Measurements from ENCODE around the gene GSC. TPM values are rescaled to one million over a fixed set of nuclear protein-coding genes. Genes with fewer than 3 reads are reported as not detected.

Gene GSC
- total and polyA plus RNA-seq, 2 of the 4 experiments (the other 2 are of a cell fraction): not detected

DNA sequence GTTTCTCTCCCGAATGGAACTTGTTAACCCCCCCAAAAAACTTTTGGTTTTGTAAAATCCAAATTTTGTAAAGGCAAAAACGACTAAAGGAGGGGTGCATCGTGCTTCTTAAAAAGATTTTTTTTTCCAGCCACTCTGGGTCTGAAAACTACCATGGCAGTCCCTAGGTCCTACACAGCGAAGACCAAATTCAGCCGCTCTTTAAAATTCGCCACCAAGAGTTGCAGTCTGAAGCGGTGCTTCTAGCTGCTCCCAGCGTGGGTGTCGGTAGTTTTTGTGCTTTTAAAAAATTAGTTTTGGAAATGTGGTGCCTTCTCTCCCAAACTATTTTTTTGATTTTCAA lies 873 bp upstream of the GSC start:
- Histone ChIP-seq H3K27me3 (ENCODE audit: control insufficient read depth, insufficient read depth, low read length) (peaks cover 83% of the 10 kb centered on the region), H2BK5ac (ENCODE audit: low read depth, low read length, poor library complexity, severe bottlenecking) (no peak overlapping the region), H4K5ac (ENCODE audit: low read depth, low read length) (no peak overlapping the region), H3K9me1 (ENCODE audit: insufficient read depth, low read length) (no peaks in the 10 kb centered on the region), H2AK9ac (replicated peaks; ENCODE audit: low read depth, low read length, poor library complexity) (no peak overlapping the region), H3K36me3 (ENCODE audit: control insufficient read depth, insufficient read depth, low read length) (no peaks in the 10 kb centered on the region), H3K9me3 (ENCODE audit: control insufficient read depth, insufficient read depth, low read length) (peaks cover 13% of the 10 kb centered on the region), H4K8ac (ENCODE audit: low read depth in 2 of 2, low read length in 2 of 2) (no peak overlapping the region), H3K27ac (ENCODE audit: insufficient read depth, low read length) (no peak overlapping the region), H4K20me1 (ENCODE audit: insufficient read depth, low read length) (no peaks in the 10 kb centered on the region), H3K4me1 (ENCODE audit: control insufficient read depth, insufficient read depth, low read length) (no peaks in the 10 kb centered on the region), H2BK15ac (ENCODE audit: low read depth, low read length) (no peak overlapping the region), H2BK20ac (ENCODE audit: low read depth, low read length) (no peak overlapping the region), H3K14ac (replicated peaks; ENCODE audit: low read depth, low read length) (no peak overlapping the region), H2BK120ac (ENCODE audit: low read depth, low read length) (no peak overlapping the region), H3K4ac (ENCODE audit: low read depth, low read length) (no peak overlapping the region), H2AFZ (replicated peaks; ENCODE audit: low read length, poor library complexity) (no peak overlapping the region), H2AK5ac (ENCODE audit: low read depth, low read length) (no peak overlapping the region), H3K4me2 (ENCODE audit: low read depth, low read length) (no peak overlapping the region), H3K4me3 (ENCODE audit: insufficient read depth, low read depth, low read length) (no peak overlapping the region), H3K56ac (ENCODE audit: extremely low read depth, insufficient read depth, low read length) (no peak overlapping the region), H3K79me1 (ENCODE audit: low read depth in 1 of 2, low read length in 2 of 2) (no peaks in the 10 kb centered on the region), H3K9ac (ENCODE audit: low read depth, low read length) (no peak overlapping the region), H3K18ac (ENCODE audit: low read depth, low read length) (no peak overlapping the region), H4K91ac (ENCODE audit: insufficient read depth, low read depth, low read length) (no peak overlapping the region), H3K23ac (ENCODE audit: low read depth, low read length) (no peak overlapping the region)
- DNase-seq: no peak
- intact Hi-C loops (cut with micrococcal nuclease): loop anchor here (5.0 kb wide), 1 partner anchor 327 kb away; no protein-coding TSS in a partner anchor
- BruUV-seq (replicated peaks): no TSS peak
- ChIA-PET CTCF (no interaction called here), POLR2A (ENCODE audit: unreplicated experiment) (no interaction called here)
- WGBS, 2 experiments (ENCODE audit: extremely low coverage in 2 of 2, insufficient read length in 1 of 2): no CpG with 5 or more reads among the region's 9 CpGs
- TF ChIP-seq RAD21 (IDR thresholded peaks at IDR 0.05; ENCODE audit: low read length): no peak
- TF ChIP-seq CHD1 (IDR thresholded peaks at IDR 0.05; ENCODE audit: low read depth, low read length): no peak
- no peak for TF ChIP-seq NFE2L2 (IDR thresholded peaks at IDR 0.05; ENCODE audit: low read depth, low read length)
- TF ChIP-seq, protein P1, sequence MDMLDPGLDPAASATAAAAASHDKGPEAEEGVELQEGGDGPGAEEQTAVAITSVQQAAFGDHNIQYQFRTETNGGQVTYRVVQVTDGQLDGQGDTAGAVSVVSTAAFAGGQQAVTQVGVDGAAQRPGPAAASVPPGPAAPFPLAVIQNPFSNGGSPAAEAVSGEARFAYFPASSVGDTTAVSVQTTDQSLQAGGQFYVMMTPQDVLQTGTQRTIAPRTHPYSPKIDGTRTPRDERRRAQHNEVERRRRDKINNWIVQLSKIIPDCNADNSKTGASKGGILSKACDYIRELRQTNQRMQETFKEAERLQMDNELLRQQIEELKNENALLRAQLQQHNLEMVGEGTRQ (IDR thresholded peaks at IDR 0.05; ENCODE audit: low read depth, low read length): no peak
- no peak for TF ChIP-seq MAFK (IDR thresholded peaks at IDR 0.05; ENCODE audit: low read depth, low read length)
- TF ChIP-seq, protein P2, sequence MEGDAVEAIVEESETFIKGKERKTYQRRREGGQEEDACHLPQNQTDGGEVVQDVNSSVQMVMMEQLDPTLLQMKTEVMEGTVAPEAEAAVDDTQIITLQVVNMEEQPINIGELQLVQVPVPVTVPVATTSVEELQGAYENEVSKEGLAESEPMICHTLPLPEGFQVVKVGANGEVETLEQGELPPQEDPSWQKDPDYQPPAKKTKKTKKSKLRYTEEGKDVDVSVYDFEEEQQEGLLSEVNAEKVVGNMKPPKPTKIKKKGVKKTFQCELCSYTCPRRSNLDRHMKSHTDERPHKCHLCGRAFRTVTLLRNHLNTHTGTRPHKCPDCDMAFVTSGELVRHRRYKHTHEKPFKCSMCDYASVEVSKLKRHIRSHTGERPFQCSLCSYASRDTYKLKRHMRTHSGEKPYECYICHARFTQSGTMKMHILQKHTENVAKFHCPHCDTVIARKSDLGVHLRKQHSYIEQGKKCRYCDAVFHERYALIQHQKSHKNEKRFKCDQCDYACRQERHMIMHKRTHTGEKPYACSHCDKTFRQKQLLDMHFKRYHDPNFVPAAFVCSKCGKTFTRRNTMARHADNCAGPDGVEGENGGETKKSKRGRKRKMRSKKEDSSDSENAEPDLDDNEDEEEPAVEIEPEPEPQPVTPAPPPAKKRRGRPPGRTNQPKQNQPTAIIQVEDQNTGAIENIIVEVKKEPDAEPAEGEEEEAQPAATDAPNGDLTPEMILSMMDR (conservative IDR thresholded peaks at IDR 0.05; ENCODE audit: low read depth, low read length): no peak
- TF ChIP-seq RFX5 (IDR thresholded peaks at IDR 0.05; ENCODE audit: low read depth, low read length): no peak
- TF ChIP-seq RCOR1 (IDR thresholded peaks at IDR 0.05; ENCODE audit: insufficient replicate concordance, low read length): no peak
- no peak for TF ChIP-seq MAZ (IDR thresholded peaks at IDR 0.05; ENCODE audit: borderline replicate concordance, low read depth, low read length)
- TF ChIP-seq BHLHE40 (IDR thresholded peaks at IDR 0.05; ENCODE audit: low read depth, low read length): no peak
- no peak for TF ChIP-seq FOS (IDR thresholded peaks at IDR 0.05; ENCODE audit: low read depth, low read length)
- TF ChIP-seq, protein P3, sequence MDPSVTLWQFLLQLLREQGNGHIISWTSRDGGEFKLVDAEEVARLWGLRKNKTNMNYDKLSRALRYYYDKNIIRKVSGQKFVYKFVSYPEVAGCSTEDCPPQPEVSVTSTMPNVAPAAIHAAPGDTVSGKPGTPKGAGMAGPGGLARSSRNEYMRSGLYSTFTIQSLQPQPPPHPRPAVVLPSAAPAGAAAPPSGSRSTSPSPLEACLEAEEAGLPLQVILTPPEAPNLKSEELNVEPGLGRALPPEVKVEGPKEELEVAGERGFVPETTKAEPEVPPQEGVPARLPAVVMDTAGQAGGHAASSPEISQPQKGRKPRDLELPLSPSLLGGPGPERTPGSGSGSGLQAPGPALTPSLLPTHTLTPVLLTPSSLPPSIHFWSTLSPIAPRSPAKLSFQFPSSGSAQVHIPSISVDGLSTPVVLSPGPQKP (IDR thresholded peaks at IDR 0.05; ENCODE audit: borderline replicate concordance, low read depth, low read length): no peak
- dilution Hi-C loops (cut with HindIII; ENCODE audit: low sequenced_read_pairs, unreplicated experiment): no loop called here
- no peak for ATAC-seq (ENCODE audit: low read depth)
- in situ Hi-C loops (cut with MboI; ENCODE audit: low sequenced_read_pairs): no loop called here

Data from IMR-90 (cell line).